NK-92 (cell line): ENCODE data around the gene STEAP3.

Source experiments
- DNase-seq: peaks from one replicate; lab custom pipeline; 2025; ENCODE audit not compliant: unreplicated experiment; lab: John Stamatoyannopoulos, UW

STEAP3 gene

DNA sequence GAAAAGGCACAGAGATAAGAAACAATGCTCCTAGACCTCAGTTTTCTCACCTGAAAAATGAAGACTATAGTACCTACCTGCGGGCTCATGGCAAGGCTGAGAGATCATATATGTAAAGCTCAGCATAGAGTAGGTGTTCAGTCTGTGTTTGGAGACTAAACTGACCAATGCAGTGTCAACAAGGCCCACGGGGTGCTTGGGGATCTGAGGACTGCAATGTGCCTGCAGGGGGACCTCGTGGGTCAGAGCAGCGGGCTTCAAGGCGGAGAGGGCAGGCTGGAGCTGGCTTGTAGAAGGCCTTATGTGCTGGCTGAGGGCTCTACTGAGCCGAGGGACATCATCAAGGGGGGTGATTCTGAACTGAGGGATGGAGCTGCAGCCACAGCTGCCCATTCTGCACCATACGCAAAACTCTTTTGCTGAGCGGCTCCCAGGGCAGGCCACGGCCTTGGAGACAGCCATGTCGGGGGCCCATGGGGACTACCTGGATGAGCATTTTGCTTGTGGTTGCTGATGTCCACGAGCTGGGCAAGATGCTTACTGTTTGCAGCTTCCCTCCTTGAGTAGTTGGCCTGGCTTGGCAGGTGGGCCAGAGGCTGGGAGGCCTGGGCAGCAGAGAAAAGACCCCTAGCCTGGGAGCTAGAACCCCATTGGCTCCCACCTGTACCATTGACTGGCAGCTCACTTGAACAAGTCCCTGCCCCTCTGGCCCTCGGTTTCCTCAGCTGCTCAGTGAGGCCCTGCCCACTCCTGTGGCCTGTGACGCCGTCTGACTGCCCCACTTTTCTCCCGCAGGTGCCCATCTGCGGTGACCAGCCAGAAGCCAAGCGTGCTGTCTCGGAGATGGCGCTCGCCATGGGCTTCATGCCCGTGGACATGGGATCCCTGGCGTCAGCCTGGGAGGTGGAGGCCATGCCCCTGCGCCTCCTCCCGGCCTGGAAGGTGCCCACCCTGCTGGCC, 23.5 kb downstream of the STEAP3 start:
- no peak for DNase-seq

DNA sequence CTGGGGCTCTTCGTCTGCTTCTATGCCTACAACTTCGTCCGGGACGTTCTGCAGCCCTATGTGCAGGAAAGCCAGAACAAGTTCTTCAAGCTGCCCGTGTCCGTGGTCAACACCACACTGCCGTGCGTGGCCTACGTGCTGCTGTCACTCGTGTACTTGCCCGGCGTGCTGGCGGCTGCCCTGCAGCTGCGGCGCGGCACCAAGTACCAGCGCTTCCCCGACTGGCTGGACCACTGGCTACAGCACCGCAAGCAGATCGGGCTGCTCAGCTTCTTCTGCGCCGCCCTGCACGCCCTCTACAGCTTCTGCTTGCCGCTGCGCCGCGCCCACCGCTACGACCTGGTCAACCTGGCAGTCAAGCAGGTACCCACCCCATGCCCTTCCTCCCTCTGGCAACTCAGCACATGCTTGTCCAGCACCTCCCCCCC, 24.2 kb downstream of the STEAP3 start:
- no peak for DNase-seq

DNA sequence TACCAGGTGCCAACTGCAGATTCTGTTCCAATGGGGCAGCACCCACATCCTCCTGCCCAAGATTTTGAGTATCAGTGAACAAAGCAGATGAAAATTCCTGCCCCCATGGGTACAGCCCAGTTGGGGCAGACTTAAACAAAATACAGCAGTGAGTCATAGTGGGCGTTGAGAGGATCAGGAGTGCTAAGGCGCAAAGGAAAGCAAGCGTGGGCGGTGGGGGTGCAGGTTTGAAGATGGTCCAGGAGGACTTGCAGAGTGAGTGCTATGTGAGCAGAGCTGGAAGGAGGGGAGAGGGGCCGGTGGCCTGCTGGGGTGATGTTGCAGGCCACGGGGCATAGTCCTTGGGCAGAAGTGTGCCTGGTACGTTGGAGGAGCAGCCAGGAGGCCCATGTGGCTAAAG, 24.7 kb downstream of the STEAP3 start:
- no peak for DNase-seq

DNA sequence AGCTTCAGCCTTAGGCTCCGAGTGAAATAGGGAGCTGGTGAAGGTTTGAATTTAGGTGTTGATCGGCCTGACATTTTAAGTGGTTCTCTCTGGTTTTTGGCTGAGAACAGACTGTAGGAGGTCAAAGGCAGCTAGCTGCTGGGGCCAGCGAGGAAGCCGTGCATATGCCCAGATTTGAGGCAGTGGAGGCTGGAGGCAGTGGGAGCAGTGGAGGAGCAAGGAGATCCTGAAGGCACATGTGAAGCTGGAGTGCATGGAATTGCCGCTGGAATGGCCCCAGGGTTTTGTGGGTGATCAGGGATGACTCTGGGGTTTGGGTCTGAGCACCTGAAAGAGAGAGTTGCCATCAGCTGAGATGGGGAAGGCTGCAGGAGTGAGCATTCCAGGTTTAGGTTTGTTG, 25.1 kb downstream of the STEAP3 start:
- DNase-seq = no peak

DNA sequence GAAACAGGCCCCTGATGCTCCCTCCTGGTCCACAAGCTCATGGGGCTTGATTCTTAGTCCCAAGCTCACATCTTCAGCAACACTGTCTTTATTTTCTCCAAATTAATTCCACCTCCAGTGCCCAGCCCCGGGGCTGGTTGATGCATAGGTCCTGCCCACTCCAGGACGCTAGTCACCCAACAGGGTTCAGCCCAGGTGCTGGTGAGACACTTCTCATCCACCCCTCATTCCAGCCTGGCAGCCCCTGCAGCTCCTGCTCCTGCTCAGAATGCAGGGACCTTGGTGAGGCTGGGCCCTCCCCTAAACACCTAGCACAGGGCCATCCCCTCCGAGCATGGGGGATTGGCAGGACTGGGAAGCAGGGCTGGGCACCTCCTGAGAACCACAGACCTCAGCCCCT, 25.7 kb downstream of the STEAP3 start:
- DNase-seq = no peak

DNA sequence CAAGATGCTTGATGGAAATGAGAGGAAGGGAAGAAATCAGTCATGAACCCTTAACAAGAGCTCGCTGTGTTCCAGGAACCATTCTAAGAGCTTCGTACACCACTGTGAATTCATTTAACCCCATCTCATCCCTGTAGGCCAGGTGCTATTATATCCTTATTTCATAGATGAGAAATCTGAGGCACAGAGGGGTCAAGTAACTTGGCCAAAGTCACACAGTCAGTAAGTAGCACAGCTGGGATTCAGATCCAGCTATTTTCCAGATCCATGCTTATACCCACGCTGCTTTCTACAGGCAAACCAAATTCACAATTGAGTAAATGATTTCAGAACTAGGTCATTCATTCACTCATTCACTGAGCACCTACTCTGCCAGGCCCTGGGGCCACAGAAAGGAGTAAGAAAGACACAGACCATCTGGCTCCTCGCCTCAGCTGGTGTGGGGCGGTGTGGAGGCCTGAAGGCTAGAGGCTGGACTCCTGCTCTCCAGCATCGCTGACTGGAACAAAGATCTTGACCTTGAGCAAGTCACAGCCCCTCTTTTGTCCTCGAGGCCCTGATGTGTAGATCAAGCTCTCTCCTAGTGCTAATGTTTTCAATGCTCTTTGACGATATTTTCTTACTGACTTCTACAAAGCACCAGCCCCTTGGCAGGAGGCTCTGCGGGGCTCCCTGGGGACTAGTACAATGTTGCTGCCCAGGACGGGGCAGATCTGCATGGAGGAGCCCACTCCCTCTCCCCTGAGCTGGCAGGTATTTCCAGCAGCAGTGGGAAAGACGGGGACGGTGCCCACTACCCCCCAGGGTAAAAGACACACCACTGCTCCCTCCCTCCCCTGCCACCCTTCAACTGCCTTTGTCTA, 26.5 kb downstream of the STEAP3 start:
- no peak for DNase-seq

DNA sequence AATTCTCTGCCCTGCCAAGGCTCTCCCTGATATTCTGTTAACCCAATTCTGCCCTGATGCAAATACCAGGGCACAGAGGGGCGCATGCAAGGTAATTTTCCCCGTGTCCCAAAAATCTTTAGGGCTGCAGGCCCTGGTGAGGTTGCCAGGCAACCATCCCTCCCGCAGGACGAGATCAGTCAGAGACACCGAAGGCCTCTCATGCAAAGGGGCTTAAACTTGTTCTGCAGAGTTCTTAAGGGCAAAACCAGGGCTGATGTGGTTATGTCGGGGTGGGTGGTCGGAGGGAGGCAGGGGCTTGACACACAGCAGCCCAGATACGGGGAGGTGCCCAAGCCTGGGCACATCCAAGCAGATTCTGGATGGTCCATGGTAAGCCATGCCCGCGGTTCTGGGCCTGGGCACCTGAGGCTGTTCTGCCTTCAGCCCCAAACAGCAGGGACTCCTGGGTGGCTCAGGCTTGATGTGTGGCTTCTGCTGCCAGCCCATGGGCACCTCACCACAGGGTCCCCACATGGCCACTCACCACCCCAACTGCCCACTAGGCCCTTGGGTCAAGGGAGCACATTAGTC, 27.2 kb downstream of the STEAP3 start:
- DNase-seq = no peak

DNA sequence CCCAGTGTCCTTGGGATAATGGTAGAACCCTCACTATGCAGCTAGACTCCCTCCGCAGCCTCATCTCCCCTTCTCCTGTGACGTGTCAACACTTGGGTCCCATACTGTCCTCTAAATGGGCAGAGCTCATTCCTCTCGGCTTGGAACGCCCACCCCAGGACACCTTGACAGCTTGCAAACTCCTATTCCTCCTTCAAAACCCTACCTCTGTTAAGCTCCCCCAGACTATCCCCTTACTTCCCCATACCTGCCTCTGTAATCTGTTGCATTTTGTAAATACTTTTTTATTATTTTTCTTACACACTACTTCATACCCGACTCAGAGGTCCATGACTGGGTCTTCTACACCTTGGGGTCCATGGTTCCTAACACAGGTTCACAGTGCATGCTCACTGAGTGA, 28.0 kb downstream of the STEAP3 start:
- DNase-seq = no peak

DNA sequence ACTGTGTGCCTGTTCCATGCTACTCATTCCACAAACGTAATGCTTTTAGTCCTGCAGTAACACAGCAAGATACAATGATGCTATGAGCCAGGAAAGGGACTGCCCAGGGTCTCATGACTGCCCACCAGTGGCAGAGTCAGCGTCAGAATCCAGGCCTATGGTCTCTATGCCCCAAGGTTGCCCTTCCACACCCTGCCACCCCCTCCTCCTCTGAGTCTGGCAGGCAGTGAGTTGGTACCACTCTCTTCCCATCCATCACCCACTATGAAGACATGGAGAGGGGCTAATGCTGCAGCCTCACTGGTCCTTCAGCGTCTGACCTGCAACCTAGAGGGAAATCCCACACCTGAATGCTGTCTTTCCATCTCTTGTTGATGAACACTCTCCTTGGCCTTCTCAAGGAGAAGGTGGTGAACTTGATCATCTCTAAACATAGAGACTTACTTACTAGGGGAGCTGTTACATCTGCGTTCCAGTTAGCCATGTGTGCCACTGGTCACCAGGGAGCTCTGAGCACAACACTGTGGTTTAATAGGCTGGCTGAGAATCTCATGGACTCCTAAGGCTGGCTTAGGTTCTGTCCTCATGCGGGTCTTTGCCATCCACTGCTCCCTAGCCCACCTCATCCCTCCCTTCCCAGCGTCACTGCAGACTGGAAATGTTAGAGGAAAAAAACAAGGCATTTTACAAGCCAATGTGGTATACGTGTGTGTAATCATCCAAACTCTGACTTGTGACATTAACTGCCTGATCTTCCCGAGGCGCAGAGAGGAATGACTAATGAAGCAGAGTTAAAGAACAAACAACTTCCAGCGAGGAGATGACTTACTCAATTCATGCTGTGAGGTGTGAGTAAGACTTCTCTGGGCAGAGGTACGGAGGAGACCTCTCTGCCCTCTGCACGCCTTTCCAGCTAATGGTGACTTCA, 28.8 kb downstream of the STEAP3 start:
- no peak for DNase-seq

DNA sequence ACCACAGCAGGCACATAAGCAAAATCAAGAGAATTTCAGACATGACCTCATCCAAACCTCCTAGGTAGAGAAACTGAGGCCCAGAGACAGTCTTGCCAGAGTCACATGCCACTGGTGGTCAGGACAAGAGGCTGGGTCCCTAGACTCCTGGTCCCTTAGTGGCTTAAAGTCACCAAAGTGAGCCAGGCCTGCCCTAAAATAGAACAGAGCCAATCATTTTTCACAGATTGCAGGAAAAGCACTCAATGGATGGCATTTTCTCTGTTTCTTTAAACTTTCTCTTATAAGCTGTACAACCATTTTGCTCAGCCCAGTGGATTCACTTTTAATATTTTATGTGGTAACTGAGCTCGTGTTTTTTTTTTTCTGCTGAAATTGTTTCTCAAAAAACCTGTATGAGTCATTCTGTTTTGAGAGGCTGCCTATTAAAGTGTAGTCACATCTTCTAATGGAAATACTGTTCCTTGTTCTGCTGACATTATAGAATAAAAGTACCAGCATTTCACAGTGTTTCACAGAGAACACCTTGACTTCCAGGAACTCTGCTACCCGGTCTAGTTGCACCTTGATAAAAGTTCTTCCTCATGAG, 29.6 kb downstream of the STEAP3 start:
- DNase-seq = no peak

DNA sequence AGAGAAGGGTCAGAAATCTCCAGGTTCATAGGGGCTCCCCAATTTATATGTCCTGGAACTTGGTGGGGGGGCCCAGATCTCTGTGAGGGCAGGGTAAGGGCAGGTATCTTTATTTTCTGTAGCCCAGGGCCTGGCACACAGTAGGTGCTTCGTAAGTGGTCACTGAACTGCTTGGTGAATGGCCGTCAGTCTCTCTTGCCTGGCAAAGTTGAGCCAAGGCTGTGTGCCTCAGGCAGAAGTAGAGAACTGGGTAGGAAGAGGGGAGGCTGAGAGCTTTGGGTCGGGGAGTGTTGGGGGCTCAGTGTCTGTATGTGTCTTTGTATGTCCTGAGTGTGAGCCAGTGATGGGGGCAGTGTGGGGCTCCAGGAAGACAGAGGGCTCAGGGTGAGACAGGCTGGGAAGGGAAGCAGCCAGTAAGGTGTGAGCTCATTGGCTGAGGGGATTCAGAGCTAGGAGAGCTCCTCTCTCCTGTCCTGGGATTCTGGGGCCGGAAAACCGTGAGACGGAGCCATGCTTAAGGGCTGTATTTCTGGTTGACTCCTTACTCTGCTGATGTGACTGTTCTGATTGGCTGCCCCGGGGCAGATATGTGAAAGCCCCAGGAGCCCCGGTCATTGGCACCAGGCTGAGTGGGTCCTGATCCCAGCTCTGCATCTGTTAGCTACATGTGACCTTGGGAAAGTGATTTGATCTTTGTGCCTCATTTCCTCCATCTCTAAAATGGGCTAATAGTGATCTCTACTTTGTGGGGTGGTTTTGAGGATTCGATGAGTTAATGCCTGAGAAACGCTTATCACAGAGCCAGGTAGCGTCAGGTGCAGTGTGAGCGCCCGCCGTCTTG, 30.3 kb downstream of the STEAP3 start:
- DNase-seq = no peak

DNA sequence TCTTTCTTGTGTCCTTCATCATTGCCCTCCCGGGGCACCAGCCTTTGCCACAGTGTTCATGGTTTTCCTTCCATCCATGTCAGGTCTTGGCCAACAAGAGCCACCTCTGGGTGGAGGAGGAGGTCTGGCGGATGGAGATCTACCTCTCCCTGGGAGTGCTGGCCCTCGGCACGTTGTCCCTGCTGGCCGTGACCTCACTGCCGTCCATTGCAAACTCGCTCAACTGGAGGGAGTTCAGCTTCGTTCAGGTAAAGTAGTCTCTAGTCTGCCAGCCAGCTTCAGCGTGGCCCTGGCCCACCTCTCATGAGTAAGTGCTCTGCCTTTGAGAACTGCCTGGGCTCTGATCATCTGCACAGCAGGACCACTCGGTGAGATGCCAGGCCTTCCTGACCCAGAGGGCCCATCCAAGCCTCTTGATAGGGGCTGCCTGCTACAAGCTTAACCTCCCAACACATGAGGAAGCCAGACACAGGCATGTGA, 31.0 kb downstream of the STEAP3 start:
- no peak for DNase-seq

DNA sequence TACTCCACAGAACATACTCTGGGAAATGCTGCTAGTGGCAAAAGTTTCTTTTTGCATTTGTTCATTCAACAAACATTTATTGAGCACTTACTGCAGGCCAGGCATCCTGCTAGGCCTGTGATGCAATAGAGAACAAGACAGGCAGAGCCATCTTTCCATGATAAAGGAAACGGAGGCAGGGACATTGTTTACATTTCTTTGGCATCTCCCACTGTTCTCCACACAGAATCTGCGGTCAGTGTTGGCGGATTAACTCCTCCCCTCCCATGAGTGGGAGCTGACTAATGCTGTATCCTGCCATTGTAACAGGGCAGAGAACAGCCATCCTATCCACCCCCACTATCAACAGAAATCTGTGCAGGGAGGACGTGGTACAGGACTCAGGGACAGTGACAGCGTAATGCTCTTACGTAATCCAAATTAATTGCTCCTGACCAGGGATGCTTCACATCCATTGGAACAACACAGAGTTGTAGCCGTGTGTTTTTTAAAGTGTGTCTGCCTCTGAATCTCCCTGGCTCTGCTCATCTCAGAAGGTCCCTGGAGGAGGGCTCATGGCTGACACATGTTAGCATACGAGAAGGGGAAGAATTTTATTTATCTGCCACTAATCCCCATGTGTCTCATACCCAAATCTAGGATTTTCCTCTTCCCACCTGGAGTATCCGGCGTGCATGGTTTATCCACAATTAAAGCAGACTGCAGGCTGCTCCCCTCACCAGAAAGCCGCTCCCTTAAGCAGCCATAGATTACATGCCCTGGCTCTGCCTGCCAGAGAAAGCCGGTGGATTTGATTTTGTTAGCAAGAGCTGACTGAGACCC, 32.3 kb downstream of the STEAP3 start:
- no peak for DNase-seq

DNA sequence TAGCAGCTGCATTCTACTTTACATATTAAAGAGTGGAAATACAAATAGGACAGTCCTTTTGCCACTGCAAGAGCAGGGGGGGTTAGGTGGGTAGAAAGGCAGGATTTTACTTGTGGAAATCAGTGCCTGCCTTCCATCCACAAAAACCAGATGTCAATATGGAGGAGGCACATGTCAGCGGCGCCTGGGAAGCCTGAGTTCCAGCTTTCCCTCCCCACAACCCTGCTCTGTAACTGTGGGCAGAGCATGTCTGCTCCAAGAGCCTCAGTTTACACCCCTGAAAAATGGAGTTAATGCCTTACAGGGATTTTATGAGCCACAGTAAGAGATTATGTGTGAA, 32.9 kb downstream of the STEAP3 start:
- no peak for DNase-seq

DNA sequence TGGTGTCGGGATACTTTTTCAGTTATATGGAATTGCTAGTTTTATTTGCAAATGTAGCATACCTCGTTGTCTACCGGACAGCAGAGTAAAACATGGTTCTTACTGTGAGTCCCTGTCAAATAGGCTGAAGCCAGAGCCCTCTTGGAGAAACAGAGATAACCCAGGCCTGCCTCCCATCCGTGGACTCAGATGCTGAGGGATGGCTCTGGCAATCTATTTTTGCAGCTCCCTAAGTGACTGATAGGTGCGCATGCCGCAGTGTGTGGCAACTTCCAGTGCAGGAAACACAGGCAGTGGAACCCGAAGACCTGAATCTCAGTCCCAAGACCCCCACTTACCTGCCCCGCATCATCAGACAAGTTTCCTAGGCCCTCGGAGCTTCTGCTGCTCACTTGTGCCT, 33.6 kb downstream of the STEAP3 start:
- DNase-seq = no peak

DNA sequence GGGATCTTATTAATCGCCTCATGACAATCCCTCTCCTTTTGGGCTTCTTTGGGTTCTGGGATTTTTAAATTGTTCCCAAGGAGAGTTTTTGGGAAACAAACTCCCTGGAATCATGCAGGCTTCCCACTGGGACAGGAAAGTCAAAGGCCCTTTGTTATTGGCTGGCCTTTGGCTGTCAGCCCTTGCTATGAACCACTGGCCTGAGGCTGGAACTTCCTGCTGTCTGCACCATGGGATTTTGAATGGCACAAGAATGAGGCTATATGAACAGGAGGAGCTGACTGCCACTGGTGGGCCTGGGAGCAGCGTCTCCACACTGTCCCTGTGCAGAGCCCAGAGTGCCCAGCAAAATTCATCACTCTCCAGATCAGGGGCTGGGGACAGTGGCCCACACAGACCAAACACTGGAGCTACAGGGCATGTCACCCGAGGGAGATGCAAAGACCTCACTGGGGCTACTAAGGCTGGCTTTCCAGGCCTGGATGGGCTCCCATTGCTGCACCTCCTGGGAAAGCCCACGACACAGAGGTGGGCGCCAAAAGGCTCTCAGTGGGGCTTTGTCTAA, 35.7 kb downstream of the STEAP3 start:
- no peak for DNase-seq

DNA sequence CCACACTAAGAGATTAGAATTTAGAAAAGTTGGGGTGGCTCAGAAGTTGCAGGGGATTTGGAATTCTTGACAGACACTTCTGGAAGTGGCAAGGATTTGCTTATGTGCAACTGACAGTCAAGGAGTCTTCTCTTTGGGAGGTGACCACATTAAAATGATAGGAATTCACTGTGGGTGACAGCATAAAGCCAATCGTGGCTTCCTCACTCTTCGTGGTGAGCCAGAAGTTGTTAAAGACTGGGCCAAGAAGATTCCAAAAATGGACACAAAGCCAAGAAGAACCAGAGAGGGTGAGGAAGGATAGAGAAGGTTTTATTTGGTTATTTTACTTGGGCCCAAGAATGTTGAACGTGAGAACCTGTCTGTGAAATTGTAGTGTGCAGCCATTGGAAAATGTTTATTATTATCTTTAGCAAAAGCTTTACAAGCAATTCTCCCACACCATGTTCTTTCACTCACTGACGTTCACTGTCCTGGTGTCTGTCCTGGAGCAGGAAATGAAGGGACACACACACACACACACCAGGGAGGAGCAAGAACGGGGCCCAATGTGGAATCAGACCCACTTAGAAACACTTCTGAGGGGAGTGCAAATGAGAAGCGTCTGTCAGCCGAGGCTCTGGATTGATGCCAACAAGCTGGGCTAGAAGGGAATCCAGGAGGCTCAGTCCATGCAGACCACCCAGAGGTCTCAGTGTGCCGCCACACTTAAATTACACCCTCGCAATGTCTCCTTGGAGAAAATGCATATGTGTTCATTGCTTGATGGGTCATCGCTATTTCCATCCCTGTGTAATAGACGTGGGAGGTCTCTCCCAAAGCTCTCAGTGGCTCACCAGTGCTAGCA, 37.2 kb downstream of the STEAP3 start:
- DNase-seq = no peak
